GM21423 (cell line): ENCODE data around the gene GRIA3.

Source experiments
- ATAC-seq: cut with Tn5 transposase; IDR thresholded peaks from one replicate; pipeline ENCODE4 v1.9.1; 2021; ENCODE audit warnings: mild to moderate bottlenecking, moderate library complexity; ENCODE audit not compliant: unreplicated experiment

GRIA3 gene

GRCh38 chrX:123184219-123184865 lies at the start of gene GRIA3:
Gene GRIA3 (plus strand): TSS chrX:123184278. CDS start chrX:123184536, 258 bp downstream.
- ATAC-seq = no peak

- no peak for ATAC-seq
These were observed 45.6 kb upstream of the GRIA3 start for GRCh38 chrX:123138473-123138872.

GRCh38 chrX:123140454-123140853 lies 43.6 kb upstream of the GRIA3 start:
- ATAC-seq = no peak

- no peak for ATAC-seq
These were observed 43.2 kb upstream of the GRIA3 start for GRCh38 chrX:123140904-123141303.

- ATAC-seq = no peak
These were observed 30.2 kb upstream of the GRIA3 start for GRCh38 chrX:123153846-123154335.

- ATAC-seq = no peak
These were observed 28.8 kb upstream of the GRIA3 start for GRCh38 chrX:123155327-123155726.

- ATAC-seq = no peak
These were observed 26.5 kb upstream of the GRIA3 start for GRCh38 chrX:123157586-123157985.

- ATAC-seq = no peak
These were observed 24.7 kb upstream of the GRIA3 start for GRCh38 chrX:123159403-123159802.

GRCh38 chrX:123167621-123168020 lies 16.5 kb upstream of the GRIA3 start:
- ATAC-seq = no peak

GRCh38 chrX:123169247-123169901 lies 14.7 kb upstream of the GRIA3 start:
- ATAC-seq = no peak

- ATAC-seq = no peak
These were observed 13.5 kb upstream of the GRIA3 start for GRCh38 chrX:123170546-123170945.

GRCh38 chrX:123171781-123172180 lies 12.3 kb upstream of the GRIA3 start:
- no peak for ATAC-seq

- ATAC-seq = no peak
These were observed 11.2 kb upstream of the GRIA3 start for GRCh38 chrX:123172869-123173268.

- ATAC-seq = no peak
These were observed 10.2 kb upstream of the GRIA3 start for GRCh38 chrX:123173833-123174232.

GRCh38 chrX:123175366-123176122 lies 8.5 kb upstream of the GRIA3 start:
- ATAC-seq = no peak

- ATAC-seq = no peak
These were observed 2.7 kb upstream of the GRIA3 start for GRCh38 chrX:123181233-123181914.

- no peak for ATAC-seq
These were observed 793 bp downstream of the GRIA3 start for GRCh38 chrX:123184866-123185276.

- ATAC-seq = no peak
These were observed 1.6 kb downstream of the GRIA3 start for GRCh38 chrX:123185721-123186120.

GRCh38 chrX:123186801-123187200 lies 2.7 kb downstream of the GRIA3 start:
- ATAC-seq = no peak

GRCh38 chrX:123188081-123188480 lies 4.0 kb downstream of the GRIA3 start:
- no peak for ATAC-seq

- ATAC-seq = no peak
These were observed 5.3 kb downstream of the GRIA3 start for GRCh38 chrX:123189338-123189737.
